Endothelial cell of umbilical vein (primary cell): ENCODE data around the gene CIDEB. TPM values are rescaled to one million over a fixed set of nuclear protein-coding genes. Genes with fewer than 3 reads are reported as not detected.

Experiments used
- BruUV-seq: library from RNA; stranded (reverse); fragments of 400-500 nt; replicated peaks from 2 replicates; lab custom pipeline; 2021; lab: Mats Ljungman, UMichigan
- CTCF ChIA-PET: fragments of 300-600, 350-600 bp; sonication (Branson Sonifier 250); formaldehyde crosslinking; loops from one replicate; lab custom pipeline; 2021; ENCODE audit warnings: antibody characterized with exemption, inconsistent platforms; lab: Charles Lee
- POLR2A ChIA-PET: fragments of 300-600, 350-600 bp; sonication (Branson Sonifier 250); formaldehyde crosslinking; loops from one replicate; lab custom pipeline; 2021; ENCODE audit warnings: antibody characterized with exemption, inconsistent platforms; lab: Charles Lee
- DNase-seq: peaks from one replicate; pipeline ENCODE4 v3.0.0-alpha.2; 2011; ENCODE audit warnings: low read depth, low spot score
- FAIRE-seq: peaks from 2 replicates; lab custom pipeline; 2011; peaks lifted over from hg19 to GRCh38; lab: Jason Lieb, UNC
- H2AFZ ChIP-seq: 2 replicates; pipeline ENCODE4 v1.6.0; 2012; ENCODE audit warnings: low read depth, low read length, control low read depth, inconsistent platforms
- H3K27ac ChIP-seq: 2 replicates; pipeline ENCODE4 v1.5.1; 2011; ENCODE audit warnings: low read depth, mild to moderate bottlenecking, control low read depth, low read length, moderate library complexity; ENCODE audit not compliant: insufficient read depth
- H3K27me3 ChIP-seq, 2 experiments: 2 replicates each; pipeline versions ENCODE4 v1.6.0 to v1.6.1; 2011; ENCODE audit warnings: low read length in 2 of 2, mixed read lengths in 1 of 2; ENCODE audit not compliant: control insufficient read depth in 2 of 2, insufficient read depth in 2 of 2
- H3K36me3 ChIP-seq, 2 experiments: 2 replicates in 1 of 2; 3 replicates in 1 of 2; pipeline ENCODE4 v1.5.1; 2011; ENCODE audit warnings: low read length in 2 of 2, mild to moderate bottlenecking in 1 of 2, moderate library complexity in 1 of 2; ENCODE audit not compliant: control insufficient read depth in 2 of 2, insufficient read depth in 2 of 2; ENCODE audit errors: extremely low read depth in 1 of 2
- H3K4me1 ChIP-seq: 3 replicates; pipeline ENCODE4 v1.5.1; 2011; ENCODE audit warnings: mild to moderate bottlenecking, low read length; ENCODE audit not compliant: control insufficient read depth, insufficient read depth; ENCODE audit errors: extremely low read depth
- H3K4me2 ChIP-seq: 2 replicates; pipeline ENCODE4 v1.6.1; 2011; ENCODE audit warnings: low read length, control low read depth, mixed read lengths; ENCODE audit not compliant: insufficient read depth
- H3K4me3 ChIP-seq, 3 experiments: fragments of 200-600 bp in 1 of 3; sonication (generic), shearing (Covaris generic) in 1 of 3; replicated peaks in 1 of 3; 2 replicates each; pipeline ENCODE4 v1.5.1; 2011 to 2016; ENCODE audit warnings: control low read depth in 3 of 3, low read length in 3 of 3, mild to moderate bottlenecking in 2 of 3, inconsistent platforms in 1 of 3, low read depth in 1 of 3, moderate library complexity in 1 of 3; ENCODE audit not compliant: insufficient read depth in 1 of 3
- H3K79me2 ChIP-seq: 2 replicates; pipeline ENCODE4 v1.6.0; 2012; ENCODE audit warnings: low read length, inconsistent platforms; ENCODE audit not compliant: control insufficient read depth, insufficient read depth
- H3K9ac ChIP-seq: replicated peaks from 2 replicates; pipeline ENCODE3; 2011; ENCODE audit warnings: low read length, control low read depth; ENCODE audit not compliant: insufficient read depth; ENCODE audit errors: extremely low read depth
- H3K9me1 ChIP-seq: replicated peaks from 3 replicates; pipeline ENCODE4 v1.6.0; 2011; ENCODE audit warnings: mild to moderate bottlenecking, low read length; ENCODE audit not compliant: control insufficient read depth, insufficient read depth; ENCODE audit errors: extremely low read depth
- H3K9me3 ChIP-seq: replicated peaks from 2 replicates; pipeline ENCODE4 v1.5.1; 2012; ENCODE audit warnings: low read length, inconsistent platforms; ENCODE audit not compliant: control insufficient read depth, insufficient read depth
- H4K20me1 ChIP-seq: replicated peaks from 2 replicates; pipeline ENCODE3; 2011; ENCODE audit warnings: mild to moderate bottlenecking, low read length; ENCODE audit not compliant: control insufficient read depth, insufficient read depth; ENCODE audit errors: extremely low read depth
- EZH2 ChIP-seq: IDR thresholded peaks from 2 replicates; pipeline ENCODE4 v1.6.1; 2012; ENCODE audit warnings: borderline replicate concordance, low read depth, mild to moderate bottlenecking, moderate library complexity, low read length, inconsistent platforms; ENCODE audit not compliant: severe bottlenecking
- GATA2 ChIP-seq: IDR thresholded peaks from 2 replicates; pipeline ENCODE4 v1.7.0; 2011; ENCODE audit warnings: low read depth, mild to moderate bottlenecking, moderate library complexity, mixed read lengths, low read length; ENCODE audit not compliant: insufficient read length, insufficient read depth
- JUN ChIP-seq: IDR thresholded peaks from 2 replicates; pipeline ENCODE4 v1.6.1; 2011; ENCODE audit warnings: borderline replicate concordance, low read depth; ENCODE audit not compliant: insufficient read length, insufficient read depth
- MYC ChIP-seq: IDR thresholded peaks from one replicate; pipeline ENCODE4 v1.6.1; 2011; ENCODE audit warnings: mild to moderate bottlenecking, low read depth, low read length
- POLR2A ChIP-seq: IDR thresholded peaks from 2 replicates; pipeline ENCODE4 v1.6.1; 2012; ENCODE audit warnings: low read depth, mild to moderate bottlenecking, control low read depth, low read length
- POLR2AphosphoS5 ChIP-seq: IDR thresholded peaks from 2 replicates; pipeline ENCODE4 v1.6.1; 2012; ENCODE audit warnings: low read depth, mild to moderate bottlenecking, control low read depth, low read length, moderate library complexity; ENCODE audit not compliant: insufficient read depth
- dilution Hi-C: fragments of 300-500 bp; cut with MboI; formaldehyde crosslinking; loops from one replicate; pipeline ENCODE4 v1.15.0; 2019; ENCODE audit warnings: low sequenced_read_pairs; ENCODE audit not compliant: extremely low pct_ligation_motif_present
- intact Hi-C: fragments of 100-400 bp; cut with micrococcal nuclease; formaldehyde crosslinking; loops from one replicate; pipeline ENCODE4 v1.10.0; 2022
- polyA plus RNA-seq, 4 experiments: library from polyadenylated mRNA; depleted of rRNA in 3 of 4; stranded (reverse) in 3 of 4; unstranded in 1 of 4; fragments of >200 nt; gene quantifications; 2 replicates each; pipeline versions ENCODE4 v1.2.1 to v1.2.3, GENCODE V29; 2011 to 2012; ENCODE audit warnings: missing spikeins in 1 of 4
- total RNA-seq: library from RNA; stranded (reverse); gene quantifications from 2 replicates; pipeline ENCODE4 v1.2.3, GENCODE V29; 2021
- TF ChIP-seq, protein P1 (sequence below): IDR thresholded peaks from 2 replicates; pipeline ENCODE4 v1.6.1; 2011; ENCODE audit not compliant: insufficient read depth, insufficient read length
- TF ChIP-seq, protein P2 (sequence below), 2 donors: IDR thresholded peaks; 1 replicate in 1 of 2; 2 replicates in 1 of 2; pipeline ENCODE4 v1.5.1; 2011; ENCODE audit warnings: low read length in 2 of 2, mild to moderate bottlenecking in 2 of 2, moderate library complexity in 2 of 2, control low read depth in 1 of 2, inconsistent platforms in 1 of 2, low read depth in 1 of 2; ENCODE audit not compliant: insufficient read depth in 1 of 2; ENCODE audit errors: extremely low read depth in 1 of 2

CIDEB gene
- total and polyA plus RNA-seq, 2 donors (not counting 3 experiments of a cell fraction or from before 2014, with no cell fraction given), result 5.2 to 7.2 TPM

DNA sequence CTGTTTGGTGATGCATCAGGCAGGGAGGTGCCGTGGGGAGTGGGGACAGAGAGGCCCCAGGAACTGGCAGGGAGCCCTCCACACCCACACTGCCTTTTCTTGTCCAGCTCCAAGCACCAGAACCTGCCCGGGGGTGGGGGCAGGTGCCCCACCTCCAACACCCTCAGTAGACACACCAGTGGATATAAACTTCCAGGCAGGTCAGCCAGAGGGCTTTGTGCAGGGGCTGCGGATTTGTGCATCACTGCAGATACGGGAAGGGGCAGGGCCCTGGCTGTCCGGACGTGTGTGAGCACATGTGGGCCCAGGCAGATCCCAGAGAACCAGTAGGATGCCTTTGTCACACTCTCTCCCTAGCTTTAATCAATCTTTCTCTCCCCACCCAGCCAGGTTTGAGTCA is 43.5 kb downstream of the CIDEB start:
- POLR2A ChIA-PET, result no interaction called here
- FAIRE-seq, result no peak
- no peak overlapping the region for H2AFZ ChIP-seq
- H3K4me3 ChIP-seq, result no peak overlapping the region
- TF ChIP-seq EZH2 (no peak), MYC (no peak), POLR2AphosphoS5 (no peak)
- no peaks in the 10 kb centered on the region for H3K79me2 ChIP-seq
- H3K9me1 ChIP-seq, result no peaks in the 10 kb centered on the region
- H3K27me3 ChIP-seq, result no peaks in the 10 kb centered on the region
- no peak for DNase-seq
- no peaks in the 10 kb centered on the region for H3K4me1 ChIP-seq
- no peaks in the 10 kb centered on the region for H4K20me1 ChIP-seq
- intact Hi-C loops, result no loop called here
- H3K27ac ChIP-seq, result no peak overlapping the region
- H3K9me3 ChIP-seq, result no peaks in the 10 kb centered on the region
- CTCF ChIA-PET, result interaction anchor here (0.7 to 1.7 kb wide), 2 partner anchors 32 to 49 kb away, joined by 4 read pairs; partner anchors contain the start of gene MDP1
- peaks cover 2 to 18% of the 10 kb centered on the region in 2 experiments for H3K36me3 ChIP-seq
- H3K9ac ChIP-seq, result no peak overlapping the region
- no TSS peak for BruUV-seq
- no peak overlapping the region for H3K4me2 ChIP-seq
- dilution Hi-C loops, result no loop called here

DNA sequence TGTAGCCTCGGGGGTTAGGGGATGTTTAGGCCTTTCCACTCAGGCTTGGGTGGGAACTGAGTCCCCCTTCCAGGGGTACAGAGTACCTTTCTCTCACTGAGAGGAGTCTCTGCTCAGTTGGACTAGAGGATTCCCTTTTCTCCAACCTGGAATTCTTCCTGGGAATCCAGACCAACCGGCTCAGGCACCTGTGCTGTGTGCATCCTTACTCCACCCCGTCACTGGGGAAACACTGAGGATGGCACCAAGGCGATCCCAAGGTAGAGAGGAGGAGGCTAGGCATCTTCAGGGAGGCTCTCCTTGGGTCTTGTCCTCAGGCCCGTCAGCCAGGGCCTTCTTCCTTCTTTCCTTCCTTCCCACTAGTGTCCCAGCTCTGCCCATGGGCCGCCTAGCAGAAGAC is 43.9 kb downstream of the CIDEB start:
- dilution Hi-C loops, result no loop called here
- DNase-seq, result no peak
- no peaks in the 10 kb centered on the region for H3K79me2 ChIP-seq
- peaks cover 0 to 15% of the 10 kb centered on the region in 2 experiments for H3K36me3 ChIP-seq
- H3K27ac ChIP-seq, result no peak overlapping the region
- POLR2A ChIA-PET, result no interaction called here
- CTCF ChIA-PET, result interaction anchor here (1.7 kb wide), 1 partner anchor 33 kb away, joined by 4 read pairs; no protein-coding TSS in a partner anchor
- no peaks in the 10 kb centered on the region for H3K4me1 ChIP-seq
- BruUV-seq, result no TSS peak
- H3K4me3 ChIP-seq, result no peak overlapping the region
- FAIRE-seq, result no peak
- no peaks in the 10 kb centered on the region for H3K9me1 ChIP-seq
- H3K4me2 ChIP-seq, result no peak overlapping the region
- H3K9ac ChIP-seq, result no peak overlapping the region
- intact Hi-C loops, result no loop called here
- H4K20me1 ChIP-seq, result no peaks in the 10 kb centered on the region
- no peaks in the 10 kb centered on the region for H3K27me3 ChIP-seq
- no peak for TF ChIP-seq JUN
- TF ChIP-seq, protein P1, sequence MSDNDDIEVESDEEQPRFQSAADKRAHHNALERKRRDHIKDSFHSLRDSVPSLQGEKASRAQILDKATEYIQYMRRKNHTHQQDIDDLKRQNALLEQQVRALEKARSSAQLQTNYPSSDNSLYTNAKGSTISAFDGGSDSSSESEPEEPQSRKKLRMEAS, result no peak
- TF ChIP-seq, protein P2, sequence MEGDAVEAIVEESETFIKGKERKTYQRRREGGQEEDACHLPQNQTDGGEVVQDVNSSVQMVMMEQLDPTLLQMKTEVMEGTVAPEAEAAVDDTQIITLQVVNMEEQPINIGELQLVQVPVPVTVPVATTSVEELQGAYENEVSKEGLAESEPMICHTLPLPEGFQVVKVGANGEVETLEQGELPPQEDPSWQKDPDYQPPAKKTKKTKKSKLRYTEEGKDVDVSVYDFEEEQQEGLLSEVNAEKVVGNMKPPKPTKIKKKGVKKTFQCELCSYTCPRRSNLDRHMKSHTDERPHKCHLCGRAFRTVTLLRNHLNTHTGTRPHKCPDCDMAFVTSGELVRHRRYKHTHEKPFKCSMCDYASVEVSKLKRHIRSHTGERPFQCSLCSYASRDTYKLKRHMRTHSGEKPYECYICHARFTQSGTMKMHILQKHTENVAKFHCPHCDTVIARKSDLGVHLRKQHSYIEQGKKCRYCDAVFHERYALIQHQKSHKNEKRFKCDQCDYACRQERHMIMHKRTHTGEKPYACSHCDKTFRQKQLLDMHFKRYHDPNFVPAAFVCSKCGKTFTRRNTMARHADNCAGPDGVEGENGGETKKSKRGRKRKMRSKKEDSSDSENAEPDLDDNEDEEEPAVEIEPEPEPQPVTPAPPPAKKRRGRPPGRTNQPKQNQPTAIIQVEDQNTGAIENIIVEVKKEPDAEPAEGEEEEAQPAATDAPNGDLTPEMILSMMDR (IDR thresholded peaks at IDR 0.05; ENCODE audit: extremely low read depth in 1 of 2, insufficient read depth in 1 of 2, low read depth in 1 of 2, low read length in 2 of 2), result no peak
- no peak for TF ChIP-seq POLR2A
- no peak for TF ChIP-seq MYC
- no peak for TF ChIP-seq POLR2AphosphoS5
- no peak for TF ChIP-seq GATA2
- no peaks in the 10 kb centered on the region for H3K9me3 ChIP-seq
- no peak overlapping the region for H2AFZ ChIP-seq
